K562 (cell line): ENCODE measurements around the gene GKAP1. TPM values are rescaled to one million over a fixed set of nuclear protein-coding genes. Genes with fewer than 3 reads are reported as not detected.

Experiments used
- CEBPB ChIP-seq: fragments of 450-650 bp; IDR thresholded peaks from 2 replicates; pipeline ENCODE4 v1.6.1; 2016; ENCODE audit warnings: missing genetic modification characterization, missing compliant biosample characterization
- CHD2 ChIP-seq: IDR thresholded peaks from 2 replicates; pipeline ENCODE4 v1.6.1; 2011; ENCODE audit warnings: low read depth, low read length
- CREB1 ChIP-seq, 2 experiments: sonication (generic) in 1 of 2; formaldehyde crosslinking in 1 of 2; IDR thresholded peaks; 2 replicates each; pipeline versions ENCODE4 v1.6.1 to v1.8.0; 2012 to 2022; ENCODE audit warnings: inconsistent platforms in 1 of 2, mild to moderate bottlenecking in 1 of 2, missing genetic modification reagents in 1 of 2, moderate library complexity in 1 of 2
- MCM5 ChIP-seq: fragments of 450-650 bp; IDR thresholded peaks from 2 replicates; pipeline ENCODE4 v1.6.1; 2016; ENCODE audit warnings: low read depth
- NEUROD1 ChIP-seq: fragments of 150-350 bp; IDR thresholded peaks from 2 replicates; pipeline ENCODE4 v1.6.1; 2014; ENCODE audit warnings: borderline replicate concordance, low read length, low read depth; ENCODE audit not compliant: partially characterized antibody
- PHF8 ChIP-seq: fragments of 200-600 bp; sonication (generic); IDR thresholded peaks from 2 replicates; pipeline ENCODE4 v1.6.1; 2012; ENCODE audit warnings: mixed run types, mild to moderate bottlenecking, inconsistent platforms, low read length, moderate library complexity, borderline replicate concordance
- SIRT6 ChIP-seq: IDR thresholded peaks from one replicate; pipeline ENCODE4 v1.6.1; 2012; ENCODE audit warnings: low read depth, mild to moderate bottlenecking, control low read depth, inconsistent platforms, low read length, moderate library complexity
- ZNF140 ChIP-seq: fragments of 250-450 bp; sonication (Bioruptor Pico); IDR thresholded peaks from 2 replicates; pipeline ENCODE4 v1.8.0; 2021; ENCODE audit warnings: moderate library complexity, mild to moderate bottlenecking, inconsistent platforms
- polyA plus RNA-seq, 8 experiments: library from polyadenylated mRNA; depleted of rRNA in 4 of 8; stranded (reverse) in 5 of 8; unstranded in 3 of 8; fragments of >200 nt; fragmentation: Nextera tagmentation in 2 of 8; fragmentation: Illumina TruSeq in 1 of 8; extraction: Ambion mirVana in 2 of 8; extraction: Trizol in 1 of 8; gene quantifications; 2 replicates each; pipeline versions ENCODE4 v1.2.1 to v1.2.3, GENCODE V29; 2011 to 2014; ENCODE audit warnings: inconsistent platforms in 1 of 8, missing spikeins in 1 of 8
- total RNA-seq, 7 experiments: library from RNA; depleted of rRNA in 6 of 7; stranded (reverse); fragments of >200 nt in 6 of 7; fragmentation: Illumina TruSeq in 2 of 7; extraction: Trizol in 2 of 7; gene quantifications; 2 replicates each; pipeline versions ENCODE4 v1.2.1 to v1.2.3, GENCODE V29; 2011 to 2021; ENCODE audit warnings: low replicate concordance in 1 of 7
- TF ChIP-seq, protein P1 (sequence below): fragments of 250-450 bp; sonication (Bioruptor Pico); IDR thresholded peaks from 2 replicates; pipeline ENCODE4 v1.4.0; 2020; ENCODE audit warnings: borderline replicate concordance
- TF ChIP-seq, protein P2 (sequence below): fragments of 450-650 bp; IDR thresholded peaks from 2 replicates; pipeline ENCODE4 v1.6.1; 2016; ENCODE audit warnings: mild to moderate bottlenecking
- TF ChIP-seq, protein P3 (sequence below): fragments of 450-650 bp; IDR thresholded peaks from 2 replicates; pipeline ENCODE4 v1.6.1; 2016; ENCODE audit warnings: mild to moderate bottlenecking, moderate library complexity

The GKAP1 gene
- total and polyA plus RNA-seq, 9 of the 15 experiments (the other 6 are each of a cell fraction or from before 2014, with no cell fraction given): 1.0 to 3.8 (median 2.7) TPM

DNA sequence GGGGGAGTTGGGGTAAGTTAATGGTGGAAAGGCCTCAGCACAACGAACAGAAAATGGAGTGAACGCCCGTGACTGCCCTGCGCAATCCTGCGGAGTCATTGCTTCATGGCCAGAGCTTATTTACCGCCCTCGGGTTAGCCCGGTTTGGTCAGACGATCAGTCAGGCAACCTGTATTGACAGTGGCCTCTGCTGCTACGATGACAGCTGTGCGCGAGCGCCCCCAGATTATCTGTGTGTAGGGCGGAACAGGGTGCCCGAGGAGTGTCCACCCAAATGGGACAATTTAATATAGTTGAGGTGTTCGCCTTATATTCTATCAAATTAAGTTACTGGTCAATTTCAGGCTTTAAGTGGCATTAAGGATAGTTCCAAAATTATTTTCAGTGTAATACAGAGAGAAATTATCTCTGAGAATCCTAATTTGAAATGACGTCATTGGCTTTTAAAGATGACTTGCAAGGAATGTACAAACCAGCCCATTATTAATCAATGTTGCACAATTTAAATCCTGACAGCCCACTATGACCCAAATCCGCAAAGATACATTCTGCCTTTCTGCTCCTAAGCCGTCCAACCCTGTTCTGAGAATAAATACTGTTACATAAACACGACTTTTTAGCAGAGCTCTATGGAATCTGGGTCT, 108.9 kb downstream of the GKAP1 start (continued):
- TF ChIP-seq MCM5 (no peak), SIRT6 (no peak), PHF8 (no peak), CREB1 (IDR thresholded peaks at IDR 0.05) (no peak; the same call in 1 of the 2 replicates), CREB1 (CRISPR knock-in tag; IDR thresholded peaks at IDR 0.05) (no peak), CEBPB (peak; percentile 86), NEUROD1 (no peak), CHD2 (no peak), ZNF140 (CRISPR knock-in tag) (no peak)
- TF ChIP-seq, protein P1, sequence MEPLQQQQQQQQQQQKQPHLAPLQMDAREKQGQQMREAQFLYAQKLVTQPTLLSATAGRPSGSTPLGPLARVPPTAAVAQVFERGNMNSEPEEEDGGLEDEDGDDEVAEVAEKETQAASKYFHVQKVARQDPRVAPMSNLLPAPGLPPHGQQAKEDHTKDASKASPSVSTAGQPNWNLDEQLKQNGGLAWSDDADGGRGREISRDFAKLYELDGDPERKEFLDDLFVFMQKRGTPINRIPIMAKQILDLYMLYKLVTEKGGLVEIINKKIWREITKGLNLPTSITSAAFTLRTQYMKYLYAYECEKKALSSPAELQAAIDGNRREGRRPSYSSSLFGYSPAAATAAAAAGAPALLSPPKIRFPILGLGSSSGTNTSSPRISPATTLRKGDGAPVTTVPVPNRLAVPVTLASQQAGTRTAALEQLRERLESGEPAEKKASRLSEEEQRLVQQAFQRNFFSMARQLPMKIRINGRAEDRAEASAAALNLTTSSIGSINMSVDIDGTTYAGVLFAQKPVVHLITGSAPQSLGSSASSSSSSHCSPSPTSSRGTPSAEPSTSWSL (CRISPR knock-in tag): no peak
- TF ChIP-seq, protein P2, sequence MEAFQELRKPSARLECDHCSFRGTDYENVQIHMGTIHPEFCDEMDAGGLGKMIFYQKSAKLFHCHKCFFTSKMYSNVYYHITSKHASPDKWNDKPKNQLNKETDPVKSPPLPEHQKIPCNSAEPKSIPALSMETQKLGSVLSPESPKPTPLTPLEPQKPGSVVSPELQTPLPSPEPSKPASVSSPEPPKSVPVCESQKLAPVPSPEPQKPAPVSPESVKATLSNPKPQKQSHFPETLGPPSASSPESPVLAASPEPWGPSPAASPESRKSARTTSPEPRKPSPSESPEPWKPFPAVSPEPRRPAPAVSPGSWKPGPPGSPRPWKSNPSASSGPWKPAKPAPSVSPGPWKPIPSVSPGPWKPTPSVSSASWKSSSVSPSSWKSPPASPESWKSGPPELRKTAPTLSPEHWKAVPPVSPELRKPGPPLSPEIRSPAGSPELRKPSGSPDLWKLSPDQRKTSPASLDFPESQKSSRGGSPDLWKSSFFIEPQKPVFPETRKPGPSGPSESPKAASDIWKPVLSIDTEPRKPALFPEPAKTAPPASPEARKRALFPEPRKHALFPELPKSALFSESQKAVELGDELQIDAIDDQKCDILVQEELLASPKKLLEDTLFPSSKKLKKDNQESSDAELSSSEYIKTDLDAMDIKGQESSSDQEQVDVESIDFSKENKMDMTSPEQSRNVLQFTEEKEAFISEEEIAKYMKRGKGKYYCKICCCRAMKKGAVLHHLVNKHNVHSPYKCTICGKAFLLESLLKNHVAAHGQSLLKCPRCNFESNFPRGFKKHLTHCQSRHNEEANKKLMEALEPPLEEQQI: no peak
- TF ChIP-seq, protein P3, sequence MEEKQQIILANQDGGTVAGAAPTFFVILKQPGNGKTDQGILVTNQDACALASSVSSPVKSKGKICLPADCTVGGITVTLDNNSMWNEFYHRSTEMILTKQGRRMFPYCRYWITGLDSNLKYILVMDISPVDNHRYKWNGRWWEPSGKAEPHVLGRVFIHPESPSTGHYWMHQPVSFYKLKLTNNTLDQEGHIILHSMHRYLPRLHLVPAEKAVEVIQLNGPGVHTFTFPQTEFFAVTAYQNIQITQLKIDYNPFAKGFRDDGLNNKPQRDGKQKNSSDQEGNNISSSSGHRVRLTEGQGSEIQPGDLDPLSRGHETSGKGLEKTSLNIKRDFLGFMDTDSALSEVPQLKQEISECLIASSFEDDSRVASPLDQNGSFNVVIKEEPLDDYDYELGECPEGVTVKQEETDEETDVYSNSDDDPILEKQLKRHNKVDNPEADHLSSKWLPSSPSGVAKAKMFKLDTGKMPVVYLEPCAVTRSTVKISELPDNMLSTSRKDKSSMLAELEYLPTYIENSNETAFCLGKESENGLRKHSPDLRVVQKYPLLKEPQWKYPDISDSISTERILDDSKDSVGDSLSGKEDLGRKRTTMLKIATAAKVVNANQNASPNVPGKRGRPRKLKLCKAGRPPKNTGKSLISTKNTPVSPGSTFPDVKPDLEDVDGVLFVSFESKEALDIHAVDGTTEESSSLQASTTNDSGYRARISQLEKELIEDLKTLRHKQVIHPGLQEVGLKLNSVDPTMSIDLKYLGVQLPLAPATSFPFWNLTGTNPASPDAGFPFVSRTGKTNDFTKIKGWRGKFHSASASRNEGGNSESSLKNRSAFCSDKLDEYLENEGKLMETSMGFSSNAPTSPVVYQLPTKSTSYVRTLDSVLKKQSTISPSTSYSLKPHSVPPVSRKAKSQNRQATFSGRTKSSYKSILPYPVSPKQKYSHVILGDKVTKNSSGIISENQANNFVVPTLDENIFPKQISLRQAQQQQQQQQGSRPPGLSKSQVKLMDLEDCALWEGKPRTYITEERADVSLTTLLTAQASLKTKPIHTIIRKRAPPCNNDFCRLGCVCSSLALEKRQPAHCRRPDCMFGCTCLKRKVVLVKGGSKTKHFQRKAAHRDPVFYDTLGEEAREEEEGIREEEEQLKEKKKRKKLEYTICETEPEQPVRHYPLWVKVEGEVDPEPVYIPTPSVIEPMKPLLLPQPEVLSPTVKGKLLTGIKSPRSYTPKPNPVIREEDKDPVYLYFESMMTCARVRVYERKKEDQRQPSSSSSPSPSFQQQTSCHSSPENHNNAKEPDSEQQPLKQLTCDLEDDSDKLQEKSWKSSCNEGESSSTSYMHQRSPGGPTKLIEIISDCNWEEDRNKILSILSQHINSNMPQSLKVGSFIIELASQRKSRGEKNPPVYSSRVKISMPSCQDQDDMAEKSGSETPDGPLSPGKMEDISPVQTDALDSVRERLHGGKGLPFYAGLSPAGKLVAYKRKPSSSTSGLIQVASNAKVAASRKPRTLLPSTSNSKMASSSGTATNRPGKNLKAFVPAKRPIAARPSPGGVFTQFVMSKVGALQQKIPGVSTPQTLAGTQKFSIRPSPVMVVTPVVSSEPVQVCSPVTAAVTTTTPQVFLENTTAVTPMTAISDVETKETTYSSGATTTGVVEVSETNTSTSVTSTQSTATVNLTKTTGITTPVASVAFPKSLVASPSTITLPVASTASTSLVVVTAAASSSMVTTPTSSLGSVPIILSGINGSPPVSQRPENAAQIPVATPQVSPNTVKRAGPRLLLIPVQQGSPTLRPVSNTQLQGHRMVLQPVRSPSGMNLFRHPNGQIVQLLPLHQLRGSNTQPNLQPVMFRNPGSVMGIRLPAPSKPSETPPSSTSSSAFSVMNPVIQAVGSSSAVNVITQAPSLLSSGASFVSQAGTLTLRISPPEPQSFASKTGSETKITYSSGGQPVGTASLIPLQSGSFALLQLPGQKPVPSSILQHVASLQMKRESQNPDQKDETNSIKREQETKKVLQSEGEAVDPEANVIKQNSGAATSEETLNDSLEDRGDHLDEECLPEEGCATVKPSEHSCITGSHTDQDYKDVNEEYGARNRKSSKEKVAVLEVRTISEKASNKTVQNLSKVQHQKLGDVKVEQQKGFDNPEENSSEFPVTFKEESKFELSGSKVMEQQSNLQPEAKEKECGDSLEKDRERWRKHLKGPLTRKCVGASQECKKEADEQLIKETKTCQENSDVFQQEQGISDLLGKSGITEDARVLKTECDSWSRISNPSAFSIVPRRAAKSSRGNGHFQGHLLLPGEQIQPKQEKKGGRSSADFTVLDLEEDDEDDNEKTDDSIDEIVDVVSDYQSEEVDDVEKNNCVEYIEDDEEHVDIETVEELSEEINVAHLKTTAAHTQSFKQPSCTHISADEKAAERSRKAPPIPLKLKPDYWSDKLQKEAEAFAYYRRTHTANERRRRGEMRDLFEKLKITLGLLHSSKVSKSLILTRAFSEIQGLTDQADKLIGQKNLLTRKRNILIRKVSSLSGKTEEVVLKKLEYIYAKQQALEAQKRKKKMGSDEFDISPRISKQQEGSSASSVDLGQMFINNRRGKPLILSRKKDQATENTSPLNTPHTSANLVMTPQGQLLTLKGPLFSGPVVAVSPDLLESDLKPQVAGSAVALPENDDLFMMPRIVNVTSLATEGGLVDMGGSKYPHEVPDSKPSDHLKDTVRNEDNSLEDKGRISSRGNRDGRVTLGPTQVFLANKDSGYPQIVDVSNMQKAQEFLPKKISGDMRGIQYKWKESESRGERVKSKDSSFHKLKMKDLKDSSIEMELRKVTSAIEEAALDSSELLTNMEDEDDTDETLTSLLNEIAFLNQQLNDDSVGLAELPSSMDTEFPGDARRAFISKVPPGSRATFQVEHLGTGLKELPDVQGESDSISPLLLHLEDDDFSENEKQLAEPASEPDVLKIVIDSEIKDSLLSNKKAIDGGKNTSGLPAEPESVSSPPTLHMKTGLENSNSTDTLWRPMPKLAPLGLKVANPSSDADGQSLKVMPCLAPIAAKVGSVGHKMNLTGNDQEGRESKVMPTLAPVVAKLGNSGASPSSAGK: no peak
